HepG2 (cell line): Measurements from ENCODE around the gene SEPTIN10. TPM values are rescaled to one million over a fixed set of nuclear protein-coding genes. Genes with fewer than 3 reads are reported as not detected.

Source experiments
- CHD4 ChIP-seq: fragments of 200-600 bp; sonication (generic); IDR thresholded peaks from 2 replicates; pipeline ENCODE4 v1.7.0; 2017; ENCODE audit warnings: mild to moderate bottlenecking, low read length, borderline replicate concordance
- FOXP1 ChIP-seq, 2 experiments: fragments of 450-650 bp in 1 of 2; IDR thresholded peaks; 2 replicates each; pipeline ENCODE4 v1.6.1; 2017 to 2018; ENCODE audit warnings: antibody characterized with exemption in 1 of 2
- GFI1 ChIP-seq: sonication (generic); formaldehyde crosslinking; IDR thresholded peaks from 2 replicates; pipeline ENCODE4 v1.5.0; 2020; ENCODE audit warnings: missing genetic modification reagents, mild to moderate bottlenecking, borderline replicate concordance
- HINFP ChIP-seq: sonication (generic); formaldehyde crosslinking; IDR thresholded peaks from 2 replicates; pipeline ENCODE4 v1.4.0; 2020; ENCODE audit warnings: low read depth, mild to moderate bottlenecking, missing genetic modification reagents
- HMGA1 ChIP-seq: sonication (generic); formaldehyde crosslinking; conservative IDR thresholded peaks from 2 replicates; pipeline ENCODE4 v1.4.0; 2020; ENCODE audit warnings: missing genetic modification reagents
- KDM2A ChIP-seq: sonication (generic); formaldehyde crosslinking; IDR thresholded peaks from 2 replicates; pipeline ENCODE4 v1.4.0; 2020; ENCODE audit warnings: low read depth, missing genetic modification reagents, borderline replicate concordance
- RBAK ChIP-seq: sonication (generic); formaldehyde crosslinking; IDR thresholded peaks from 2 replicates; pipeline ENCODE4 v1.5.1; 2020; ENCODE audit warnings: mild to moderate bottlenecking, missing genetic modification reagents
- SALL2 ChIP-seq: sonication (generic); formaldehyde crosslinking; IDR thresholded peaks from 2 replicates; pipeline ENCODE4 v1.8.1; 2023; ENCODE audit warnings: mild to moderate bottlenecking, missing genetic modification reagents, inconsistent platforms
- SRF ChIP-seq: IDR thresholded peaks from 2 replicates; pipeline ENCODE4 v1.6.1; 2011; ENCODE audit warnings: mild to moderate bottlenecking, low read depth, low read length, moderate library complexity
- WIZ ChIP-seq: sonication (generic); formaldehyde crosslinking; IDR thresholded peaks from 2 replicates; pipeline ENCODE4 v1.5.1; 2020; ENCODE audit warnings: mild to moderate bottlenecking, missing genetic modification reagents
- ZBTB1 ChIP-seq: sonication (generic); formaldehyde crosslinking; IDR thresholded peaks from 2 replicates; pipeline ENCODE4 v1.4.0; 2020; ENCODE audit warnings: missing genetic modification reagents, borderline replicate concordance
- ZKSCAN8 ChIP-seq: IDR thresholded peaks from 2 replicates; pipeline ENCODE4 v1.6.1; 2016; ENCODE audit warnings: borderline replicate concordance, missing genetic modification reagents, missing compliant biosample characterization
- ZNF329 ChIP-seq: sonication (generic); formaldehyde crosslinking; IDR thresholded peaks from 2 replicates; pipeline ENCODE4 v1.9.0; 2021; ENCODE audit warnings: low read depth, mild to moderate bottlenecking, missing genetic modification reagents
- ZNF362 ChIP-seq: sonication (generic); formaldehyde crosslinking; IDR thresholded peaks from 2 replicates; pipeline ENCODE4 v1.4.0; 2020; ENCODE audit warnings: missing genetic modification reagents, mild to moderate bottlenecking, borderline replicate concordance
- ZNF44 ChIP-seq: sonication (generic); formaldehyde crosslinking; IDR thresholded peaks from 2 replicates; pipeline ENCODE4 v1.5.1; 2020; ENCODE audit warnings: mild to moderate bottlenecking, missing genetic modification reagents
- ZNF598 ChIP-seq: sonication (generic); formaldehyde crosslinking; IDR thresholded peaks from 2 replicates; pipeline ENCODE4 v1.5.1; 2020; ENCODE audit warnings: mild to moderate bottlenecking, missing genetic modification reagents, borderline replicate concordance
- ZNF687 ChIP-seq: sonication (generic); formaldehyde crosslinking; IDR thresholded peaks from 2 replicates; pipeline ENCODE4 v1.5.1; 2020; ENCODE audit warnings: mild to moderate bottlenecking, missing genetic modification reagents, moderate library complexity
- ZSCAN25 ChIP-seq: sonication (generic); formaldehyde crosslinking; IDR thresholded peaks from 2 replicates; pipeline ENCODE4 v1.8.0; 2022; ENCODE audit warnings: mild to moderate bottlenecking, missing genetic modification reagents
- ZXDC ChIP-seq: sonication (generic); formaldehyde crosslinking; IDR thresholded peaks from 2 replicates; pipeline ENCODE4 v1.5.0; 2020; ENCODE audit warnings: mild to moderate bottlenecking, missing genetic modification reagents
- polyA plus RNA-seq, 8 experiments: library from polyadenylated mRNA; depleted of rRNA in 3 of 8; stranded (reverse) in 7 of 8; unstranded in 1 of 8; fragments of >200 nt; fragmentation: Illumina TruSeq in 4 of 8; extraction: Trizol in 4 of 8; gene quantifications; 2 replicates each; pipeline versions ENCODE4 v1.2.1 to v1.2.3, GENCODE V29; 2011 to 2016; ENCODE audit warnings: low read depth in 4 of 8, missing spikeins in 1 of 8, mixed read lengths in 1 of 8; ENCODE audit not compliant: insufficient read depth in 1 of 8
- total RNA-seq, 5 experiments: library from RNA; depleted of rRNA; stranded (reverse); fragments of >200 nt; fragmentation: Illumina TruSeq; extraction: Trizol; gene quantifications; 2 replicates each; pipeline ENCODE4 v1.2.3, GENCODE V29; 2016; ENCODE audit warnings: low read depth in 1 of 5

The SEPTIN10 gene
- total and polyA plus RNA-seq, 2 of the 13 experiments (the other 11 are each of a cell fraction or from before 2014, with no cell fraction given): 45.8 to 67.5 TPM

GRCh38 chr2:109558076-109558882 is 55.5 kb downstream of the SEPTIN10 start (continued):
- no peak for TF ChIP-seq ZNF329 (CRISPR knock-in tag)
- TF ChIP-seq ZBTB1: no peak
- TF ChIP-seq ZSCAN25 (CRISPR knock-in tag): no peak
- TF ChIP-seq ZNF44 (CRISPR knock-in tag): no peak
- TF ChIP-seq SALL2 (CRISPR knock-in tag): no peak
- TF ChIP-seq KDM2A (CRISPR knock-in tag): no peak
- TF ChIP-seq ZKSCAN8 (CRISPR knock-in tag): peak; percentile 87
- no peak for TF ChIP-seq RBAK (CRISPR knock-in tag)
- no peak for TF ChIP-seq ZNF598 (CRISPR knock-in tag)
- no peak for TF ChIP-seq SRF
- no peak for TF ChIP-seq HMGA1
- TF ChIP-seq CHD4: no peak
- no peak for TF ChIP-seq FOXP1 (IDR thresholded peaks at IDR 0.05)
- peak; percentile 62; the same call in 1 of the 2 replicates for TF ChIP-seq FOXP1 (CRISPR knock-in tag; IDR thresholded peaks at IDR 0.05)
- peak; percentile 72 for TF ChIP-seq GFI1 (CRISPR knock-in tag)
- TF ChIP-seq ZNF687 (CRISPR knock-in tag): no peak
- TF ChIP-seq ZNF362 (CRISPR knock-in tag): no peak
- TF ChIP-seq WIZ (CRISPR knock-in tag): no peak
- TF ChIP-seq ZXDC (CRISPR knock-in tag): no peak
- TF ChIP-seq HINFP (CRISPR knock-in tag): no peak
